Heart left ventricle (tissue), 16 donors: ENCODE data around the gene EDRF1. TPM values are rescaled to one million over a fixed set of nuclear protein-coding genes. Genes with fewer than 3 reads are reported as not detected.

Experiments used
- ATAC-seq, 4 donors: fragments of 200-7000 bp; cut with Tn5 transposase; one replicate each; pipeline ENCODE4 v1.9.1; 2020 to 2022; ENCODE audit warnings: moderate library complexity in 4 of 4, mild to moderate bottlenecking in 3 of 4, moderate number of reproducible peaks in 1 of 4
- DNase-seq, 5 donors: peaks; one replicate each; pipeline ENCODE4 v3.0.0-alpha.2; 2020
- H3K27ac ChIP-seq, 12 donors: fragments of 200-600 bp; sonication (generic) in 4 of 12; one replicate each; pipeline versions ENCODE4 v1.5.0 to v1.8.0; 2016 to 2022; ENCODE audit warnings: mild to moderate bottlenecking in 2 of 12
- H3K27me3 ChIP-seq, 9 donors: fragments of 200-600 bp; sonication (generic) in 2 of 9; one replicate each; pipeline versions ENCODE4 v1.5.1 to v1.8.0; 2016 to 2022; ENCODE audit warnings: mild to moderate bottlenecking in 3 of 9
- H3K36me3 ChIP-seq, 9 donors: fragments of 200-600 bp; sonication (generic) in 2 of 9; one replicate each; pipeline versions ENCODE4 v1.5.0 to v1.8.0; 2018 to 2022; ENCODE audit warnings: mild to moderate bottlenecking in 2 of 9
- H3K4me1 ChIP-seq, 12 donors: fragments of 200-600 bp; sonication (generic) in 4 of 12; one replicate each; pipeline versions ENCODE4 v1.5.0 to v1.8.0; 2016 to 2022; ENCODE audit warnings: mild to moderate bottlenecking in 3 of 12
- H3K4me3 ChIP-seq, 12 donors: fragments of 200-600 bp; sonication (generic) in 4 of 12; one replicate each; pipeline versions ENCODE4 v1.5.0 to v1.8.0; 2017 to 2022; ENCODE audit warnings: mild to moderate bottlenecking in 9 of 12, moderate library complexity in 4 of 12
- H3K9me3 ChIP-seq, 12 donors: fragments of 200-600 bp; sonication (generic) in 4 of 12; one replicate each; pipeline versions ENCODE4 v1.5.0 to v1.8.0; 2016 to 2022; ENCODE audit warnings: mild to moderate bottlenecking in 1 of 12
- CTCF ChIP-seq, 12 donors: fragments of 200-600 bp; sonication (generic) in 4 of 12; IDR thresholded peaks; one replicate each; pipeline versions ENCODE4 v1.5.0 to v1.8.0; 2018 to 2022; ENCODE audit warnings: antibody characterized with exemption in 12 of 12, mild to moderate bottlenecking in 5 of 12
- POLR2A ChIP-seq, 2 donors: fragments of 450-650 bp; IDR thresholded peaks; one replicate each; pipeline ENCODE4 v1.6.1; 2017; ENCODE audit warnings: antibody characterized with exemption in 2 of 2, mild to moderate bottlenecking in 2 of 2, moderate library complexity in 2 of 2
- WGBS, 4 donors: extraction: QIAGEN DNeasy Blood & Tissue Kit in 2 of 4; methylation state at CpG; one replicate each; pipeline versions ENCODE4 v1.1.5 to v1.1.7; 2013 to 2018; 5-methylcytosine and 5-hydroxymethylcytosine counted together
- intact Hi-C, 10 donors: fragments of 100-400 bp; cut with DNase I; formaldehyde crosslinking; loops; one replicate each; pipeline versions ENCODE4 v1.11.1 to v1.14.2; 2022
- polyA plus RNA-seq, 2 donors: library from polyadenylated mRNA; stranded (reverse); fragments of 200-250 nt; gene quantifications; one replicate each; pipeline ENCODE4 v1.2.3, GENCODE V29; 2013
- total RNA-seq, 9 donors: library from RNA; depleted of rRNA in 2 of 9; stranded (reverse); fragments of >200 nt in 2 of 9; fragmentation: NEBNext Ultra II Directional in 3 of 9; extraction: Animal tissue kit (Norgen Biotek cat#: 25700) in 3 of 9; gene quantifications; one replicate each; pipeline versions ENCODE4 v1.1.0 to v1.2.4, GENCODE V29; 2016 to 2023
- donor health status: ischemic (EF 13 %, LVEDD 7.1; RV severe dilation, severe dysfunction).
- donor health status: healthy with polysubstance abuse.
- donor health status: DM: no; HTN: yes; CAD: no.
- donor health status: DM: no; HTN: no; CAD: no.
- donor health status: ischemic (EF 25% LVEDD 6.9; RV normal size, moderate dysfunction).
- donor health status: ischemic (EF 25% LVEDD 5.7; RV mildly dilated, moderate dysfunction).
- donor health status: healthy.
- donor health status: DM: yes; HTN: yes; CAD: no.
- donor health status: ischemic (EF 35%, LVEDD 5.7; RV mildly dilated, moderate dysfunction).
- donor health status: nonischemic (EF 11% LVEDD 7.7; RV severe dilation, severe dysfunction).
- donor health status: DM: yes; HTN: yes; CAD: no.
- donor health status: PGD.
- donor health status: ischemic (EF 29% LVEDD 5.4; RV normal size, mild dysfunction).
- donor health status: nonischemic (EF 23%, LVEDD 6.1; RV moderate dilation, normal function).

EDRF1 gene
- total and polyA plus RNA-seq, 11 donors = 6.9 to 13.9 (median 9.8) TPM

GRCh38 chr10:125783957-125784356, 64.4 kb downstream of the EDRF1 start:
- intact Hi-C loops = no loop called here
- WGBS, 4 donors = 88 to 93% (median 93%) methylated on average over 6 of the region's 6 CpGs
- ATAC-seq = no peak

GRCh38 chr10:125785791-125786190, 66.3 kb downstream of the EDRF1 start:
- TF ChIP-seq CTCF (IDR thresholded peaks at IDR 0.05) (no peak), POLR2A (IDR thresholded peaks at IDR 0.05) (no peak)
- 71 to 90% (median 78%) methylated on average over 9 of the region's 9 CpGs for WGBS, 4 donors
- intact Hi-C loops = no loop called here
- H3K36me3 ChIP-seq = peaks cover 0 to 27% (median 21%) of the 10 kb centered on the region in 9 donors
- H3K27me3 ChIP-seq = no peaks in the 10 kb centered on the region
- no peak overlapping the region for H3K27ac ChIP-seq
- no peaks in the 10 kb centered on the region for H3K4me1 ChIP-seq
- H3K4me3 ChIP-seq = no peak overlapping the region
- no peak for DNase-seq
- H3K9me3 ChIP-seq = no peaks in the 10 kb centered on the region
- no peak for ATAC-seq

More at GRCh38 chr10:125783957-125784356, 64.4 kb downstream of the EDRF1 start:
- no peak overlapping the region for H3K27ac ChIP-seq
- peaks cover 0 to 5% (median 0%) of the 10 kb centered on the region in 12 donors for H3K9me3 ChIP-seq
- DNase-seq = no peak
- no peak overlapping the region for H3K4me3 ChIP-seq
- peaks cover 0 to 15% (median 12%) of the 10 kb centered on the region in 9 donors for H3K36me3 ChIP-seq
- H3K27me3 ChIP-seq = no peaks in the 10 kb centered on the region
- TF ChIP-seq CTCF (IDR thresholded peaks at IDR 0.05) (no peak), POLR2A (IDR thresholded peaks at IDR 0.05) (no peak)
- no peaks in the 10 kb centered on the region for H3K4me1 ChIP-seq

GRCh38 chr10:125788156-125789034, 68.9 kb downstream of the EDRF1 start:
- 87 to 90% (median 89%) methylated on average over 15 to 17 of the region's 17 CpGs for WGBS, 4 donors
- TF ChIP-seq CTCF (IDR thresholded peaks at IDR 0.05) = no peak
- no peak for TF ChIP-seq POLR2A (IDR thresholded peaks at IDR 0.05)
- peak in 1 of 4 donors; percentile 45 for ATAC-seq
- Histone ChIP-seq H3K9me3 (no peaks in the 10 kb centered on the region), H3K27me3 (no peaks in the 10 kb centered on the region), H3K4me3 (no peak overlapping the region), H3K36me3 (peaks cover 0 to 53% (median 45%) of the 10 kb centered on the region in 9 donors), H3K4me1 (no peaks in the 10 kb centered on the region), H3K27ac (no peak overlapping the region)
- intact Hi-C loops = no loop called here
- no peak for DNase-seq
